ENCODE measurements around the gene MTFMT.

Gene MTFMT

DNA sequence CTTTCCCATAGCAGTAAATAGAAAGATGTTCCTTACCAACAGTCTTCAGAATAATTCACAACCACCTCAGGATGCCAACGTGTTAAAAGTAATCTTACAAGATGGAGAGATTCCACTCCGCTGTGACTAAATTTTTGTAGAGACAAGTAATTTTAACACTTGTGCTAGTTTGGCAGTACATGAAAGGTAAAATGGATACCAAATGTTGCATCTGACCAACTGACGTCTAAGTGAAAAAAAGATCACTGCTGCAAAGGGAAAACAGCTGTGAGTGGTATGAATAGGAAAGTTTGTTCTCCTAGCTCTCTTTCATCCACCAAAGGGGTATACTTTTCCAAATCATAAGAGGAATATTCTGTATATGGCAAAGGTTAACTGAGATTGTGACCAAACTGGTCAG is 42.3 kb downstream of the MTFMT start:
- FAIRE-seq, result no peak
- no peak for DNase-seq (ENCODE audit: low spot score)

DNA sequence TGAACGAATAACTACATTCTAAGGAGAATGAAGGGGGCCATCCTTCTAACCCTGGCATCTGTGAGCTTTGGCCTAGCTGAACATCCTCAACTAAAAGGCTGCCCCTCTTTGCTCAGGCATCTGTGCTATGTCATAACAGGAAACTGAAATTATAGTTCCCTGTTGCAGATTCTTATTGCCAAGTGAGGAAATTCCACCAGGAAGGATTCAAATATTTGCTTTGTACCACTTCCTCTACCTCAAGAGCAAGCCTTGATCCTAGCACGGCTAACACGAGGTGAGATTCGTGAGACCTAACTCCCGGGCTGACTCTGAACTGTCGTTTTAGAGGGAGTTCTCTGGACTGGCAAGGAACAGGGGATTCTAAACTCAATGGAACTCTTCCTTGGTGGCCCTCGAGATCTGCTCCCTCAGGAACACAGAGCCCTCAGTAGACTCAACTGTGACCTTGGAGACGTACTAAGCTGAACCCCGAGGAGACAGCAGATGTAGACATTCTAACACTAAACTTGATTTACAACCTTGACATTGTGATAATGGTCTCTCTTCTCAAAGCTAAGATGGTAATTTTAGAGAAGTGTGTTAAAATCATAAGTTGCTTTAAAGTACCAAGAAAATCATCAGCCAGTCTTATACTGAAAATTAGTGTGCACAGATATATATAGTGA is 43.9 kb downstream of the MTFMT start:
- FAIRE-seq (no peak), DNase-seq (ENCODE audit: low spot score) (no peak)

DNA sequence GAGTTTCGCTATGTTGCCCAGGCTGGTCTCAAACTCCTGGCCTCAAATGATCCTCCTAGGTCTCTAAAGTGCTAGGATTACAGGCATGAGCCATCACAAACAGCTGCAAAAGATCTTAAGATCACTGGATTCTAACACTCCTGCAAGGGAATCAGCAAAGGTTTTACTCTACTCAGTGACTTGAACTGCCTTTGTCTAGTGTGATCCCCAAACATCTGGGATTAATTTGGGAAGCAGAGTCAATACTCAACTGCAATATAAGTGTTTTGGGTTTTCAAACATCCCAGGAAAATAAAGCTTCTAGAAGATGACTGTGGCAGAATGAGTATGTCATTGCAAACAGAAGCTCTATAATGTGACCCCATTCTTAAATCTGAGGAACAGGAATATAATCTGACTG is 47.0 kb downstream of the MTFMT start:
- FAIRE-seq, result no peak
- DNase-seq (ENCODE audit: low spot score), result no peak

DNA sequence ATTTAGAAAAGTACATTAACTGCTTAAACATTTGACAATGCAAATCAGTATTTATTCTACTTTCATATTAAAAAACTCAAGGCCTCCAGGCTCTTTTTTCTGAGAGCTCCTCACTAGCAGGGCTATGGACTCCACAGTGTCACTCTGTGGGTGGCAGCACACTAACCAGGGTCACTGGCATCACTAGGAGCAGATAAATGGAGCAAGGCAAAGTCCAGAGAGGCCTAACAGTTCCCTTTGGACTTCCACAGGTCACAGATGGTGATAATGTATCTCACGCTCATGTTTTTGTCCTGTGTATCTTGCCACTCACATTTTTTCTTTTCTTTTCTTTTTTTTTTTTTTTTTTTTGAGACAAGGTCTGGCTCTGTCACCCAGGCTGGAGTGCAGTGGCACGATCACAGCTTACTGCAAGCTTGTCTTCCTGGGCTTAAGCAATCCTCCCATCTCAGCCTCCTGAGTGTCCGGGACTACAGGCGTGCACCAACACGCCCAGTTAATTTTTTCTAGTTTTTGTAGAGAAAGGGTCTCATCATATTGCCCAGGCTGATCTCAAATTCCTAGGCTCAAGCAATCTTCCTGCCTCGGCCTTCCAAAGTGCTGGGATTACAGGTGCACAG is 47.5 kb downstream of the MTFMT start:
- DNase-seq (ENCODE audit: low spot score) (no peak), FAIRE-seq (no peak)

DNA sequence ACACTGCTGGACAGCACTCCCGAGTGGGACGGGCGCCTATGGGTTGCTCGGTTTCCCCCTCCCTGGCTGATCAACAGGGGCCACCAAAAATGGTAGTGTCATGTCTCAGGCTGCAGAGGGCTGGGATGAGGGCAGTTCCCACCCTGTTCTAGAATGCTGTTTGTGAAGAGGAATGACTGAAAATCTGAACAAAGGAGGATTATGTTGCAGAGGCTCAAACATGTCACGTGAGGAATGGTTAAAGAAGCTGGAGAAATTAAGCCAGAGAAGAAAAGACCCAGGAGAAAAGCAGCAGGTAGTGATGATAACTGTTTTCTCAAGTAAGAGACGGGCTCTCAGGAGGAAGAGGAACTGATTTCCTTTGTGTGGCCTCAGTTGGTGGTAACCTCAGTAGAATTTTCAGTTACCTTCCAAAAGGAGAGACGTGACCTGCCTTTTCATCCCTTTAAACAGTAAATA is 50.2 kb downstream of the MTFMT start:
- no peak for DNase-seq (ENCODE audit: low spot score)
- no peak for FAIRE-seq

DNA sequence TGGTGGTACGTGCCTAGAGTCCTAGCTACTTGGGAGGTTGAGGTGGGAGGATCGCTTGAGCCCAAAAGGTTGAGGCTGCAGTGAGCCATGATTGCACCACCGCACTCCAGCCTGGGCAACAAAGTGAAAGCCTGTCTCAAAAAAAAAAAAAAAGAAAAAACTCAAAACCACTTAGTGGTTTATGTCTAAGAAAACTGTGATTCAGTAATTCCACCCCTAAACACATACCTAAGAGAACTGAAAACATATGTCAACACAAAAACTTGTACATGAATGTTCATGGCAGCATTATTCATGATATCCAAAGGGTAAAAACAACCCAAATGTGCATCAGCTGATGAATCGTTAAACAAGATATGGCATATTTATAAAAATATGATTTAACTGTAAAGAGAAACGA is 54.0 kb downstream of the MTFMT start:
- DNase-seq (ENCODE audit: low spot score) (no peak), FAIRE-seq (no peak)

DNA sequence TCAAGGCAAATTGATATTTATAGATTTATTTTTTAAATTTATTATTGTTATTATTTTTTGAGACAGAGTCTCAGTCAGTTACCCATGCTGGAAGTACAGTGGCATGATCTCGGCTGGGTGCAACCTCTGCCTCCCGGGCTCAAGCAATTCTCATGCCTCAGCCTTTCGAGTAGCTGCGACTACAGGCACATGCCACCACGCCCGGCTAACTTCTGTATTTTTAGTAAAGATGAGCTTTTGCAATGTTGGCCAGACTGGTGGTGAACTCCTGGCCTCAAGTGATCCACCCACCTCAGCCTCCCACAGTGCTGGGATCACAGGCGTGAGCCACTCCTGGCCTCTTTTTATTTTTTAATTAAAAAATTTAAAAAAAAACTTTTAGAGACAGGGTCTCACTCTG is 58.7 kb downstream of the MTFMT start:
- FAIRE-seq, result no peak

DNA sequence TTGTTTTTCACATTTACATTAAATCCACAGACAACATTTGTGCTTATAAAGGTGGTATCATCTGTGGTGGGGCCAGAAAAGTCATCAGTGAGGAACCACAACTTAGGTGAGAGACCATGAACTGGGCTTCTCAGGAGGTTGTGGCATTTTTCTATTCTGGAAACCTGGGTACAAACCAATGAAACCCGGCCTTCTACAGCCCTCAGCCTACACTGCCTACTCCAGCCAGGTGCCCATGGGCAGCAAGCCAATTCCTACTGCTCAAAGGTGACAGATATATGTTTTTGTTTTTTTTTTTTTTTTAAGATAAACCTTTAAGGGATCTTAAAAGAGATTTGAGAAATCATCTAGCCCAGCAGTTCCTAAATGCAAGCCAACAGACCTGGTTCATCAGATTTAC is 60.0 kb downstream of the MTFMT start:
- FAIRE-seq, result no peak
- DNase-seq (ENCODE audit: low spot score), result no peak

More for the DNA sequence above, 58.7 kb downstream of the MTFMT start:
- no peak for DNase-seq (ENCODE audit: low spot score)

DNA sequence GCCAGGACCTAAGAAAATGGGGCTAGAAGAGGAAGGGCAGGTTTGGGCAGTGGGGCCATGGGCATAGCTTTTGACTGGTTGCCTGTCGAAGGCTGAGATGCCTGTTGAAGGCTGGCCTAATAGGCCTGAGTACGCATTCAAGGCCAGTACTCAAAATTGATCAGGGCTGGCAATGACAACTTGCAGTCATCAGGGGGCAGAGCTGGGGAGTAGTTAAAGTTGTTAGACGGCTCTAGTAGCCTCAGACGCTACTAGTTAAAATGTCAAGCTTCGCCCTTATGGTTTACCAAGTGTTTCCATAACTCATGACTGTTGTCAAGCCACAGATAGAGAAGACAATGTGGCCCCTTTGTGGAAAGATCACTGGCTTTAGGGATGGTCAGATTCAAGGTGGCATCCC is 68.4 kb downstream of the MTFMT start:
- FAIRE-seq (no peak), DNase-seq (ENCODE audit: low spot score) (no peak)

DNA sequence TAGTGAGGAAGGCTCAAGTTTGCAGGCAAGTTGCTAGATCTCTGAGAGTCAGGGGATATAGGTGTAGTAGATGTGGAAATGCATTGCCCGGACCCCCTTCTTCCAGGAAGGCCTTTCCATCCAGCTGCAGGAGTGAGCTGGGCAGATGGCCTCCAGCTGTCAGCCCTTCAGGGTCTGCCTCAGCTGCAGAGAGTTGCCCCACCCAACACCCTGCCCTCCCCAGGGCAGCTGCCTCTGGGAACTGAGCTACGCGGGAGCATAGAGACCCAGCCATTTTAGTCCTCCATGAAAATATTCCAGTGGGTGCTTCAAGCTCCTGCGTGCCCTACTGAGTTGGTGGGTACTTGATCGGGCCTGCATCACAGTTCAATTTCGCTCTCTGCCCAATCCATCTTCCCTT is 69.3 kb downstream of the MTFMT start:
- DNase-seq (ENCODE audit: low spot score) (no peak), FAIRE-seq (no peak)

DNA sequence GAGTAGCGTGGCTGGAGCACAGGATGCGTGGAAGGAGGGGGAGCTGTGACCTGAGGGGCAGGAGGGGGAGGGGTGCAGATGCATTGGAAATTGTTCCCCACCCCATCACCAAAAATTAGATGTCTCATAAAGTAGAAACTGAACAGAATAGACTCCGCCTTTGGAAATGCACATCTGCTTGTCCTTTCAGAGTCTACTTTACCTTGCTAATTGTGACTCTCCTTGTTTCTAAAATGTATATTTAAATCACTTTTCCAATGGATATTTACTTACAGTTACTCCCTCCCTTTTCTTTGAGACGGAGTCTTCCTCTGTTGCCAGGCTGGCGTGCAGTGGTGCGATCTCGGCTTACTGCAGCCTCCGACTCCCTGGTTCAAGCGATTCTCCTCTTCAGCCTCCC is 70.3 kb downstream of the MTFMT start:
- DNase-seq (ENCODE audit: low spot score) (no peak), FAIRE-seq (no peak)

DNA sequence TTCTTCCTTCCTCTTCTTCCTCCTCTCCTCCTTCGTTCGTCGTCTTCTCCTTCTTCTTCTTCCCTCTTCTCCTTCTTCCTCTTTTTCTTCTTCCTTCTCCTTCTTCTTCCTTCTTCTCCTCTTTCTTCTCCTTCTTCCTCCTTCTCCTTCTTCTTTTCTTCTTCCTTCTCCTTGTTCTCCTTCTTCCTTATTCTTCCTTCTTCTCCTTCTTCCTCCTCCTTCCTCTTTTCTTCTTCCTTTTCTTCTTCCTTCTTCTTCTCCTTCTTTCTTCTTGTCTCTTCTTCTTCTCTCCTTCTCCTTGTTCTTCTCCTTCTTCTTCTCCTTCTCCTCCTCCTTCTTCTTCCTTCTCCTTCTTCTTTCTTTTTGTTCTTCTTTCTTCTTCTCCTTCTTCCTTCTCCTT is 75.0 kb downstream of the MTFMT start:
- FAIRE-seq (no peak), DNase-seq (ENCODE audit: low spot score) (no peak)

DNA sequence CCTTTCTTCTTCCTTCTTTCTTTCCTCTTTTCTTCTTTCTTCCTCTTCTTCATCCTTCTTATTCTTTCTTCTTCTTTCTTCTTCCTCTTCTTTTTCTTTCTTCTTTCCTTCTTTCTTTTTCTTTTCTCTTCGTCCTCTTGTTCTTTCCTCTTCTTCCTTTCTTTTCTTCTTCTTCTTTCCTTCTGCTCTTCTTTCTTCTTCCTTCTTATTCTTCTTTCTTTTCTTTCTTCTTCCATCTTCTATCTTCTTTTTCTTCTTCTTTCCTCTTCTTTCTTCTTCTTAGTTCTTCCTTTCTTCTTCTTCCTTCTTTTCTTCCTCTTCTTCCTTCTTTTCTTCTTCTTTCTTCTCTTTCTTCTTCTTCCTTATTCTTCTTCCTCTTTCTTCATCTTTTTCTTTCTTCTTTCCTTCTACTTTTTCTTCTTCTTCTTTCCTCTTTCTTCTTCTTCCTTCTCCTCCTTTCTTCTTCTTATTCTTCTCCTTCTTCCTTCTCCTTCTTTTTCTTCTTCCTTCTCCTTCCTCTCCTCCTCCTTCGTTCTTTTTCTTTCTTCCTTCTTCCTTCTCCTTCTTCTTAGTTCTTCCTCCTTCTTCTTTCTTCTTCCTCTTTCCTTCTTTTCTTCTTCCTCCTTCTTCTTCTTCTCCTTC is 77.5 kb downstream of the MTFMT start:
- FAIRE-seq (no peak), DNase-seq (ENCODE audit: low spot score) (no peak)

Measured in RCC 7860 (cell line).